Epithelial cell of esophagus (primary cell): ENCODE data around the gene DISC1.

Experiments
- DNase-seq: peaks from one replicate; pipeline ENCODE4 v3.0.0; 2010; ENCODE audit warnings: low read depth
- H3K4me3 ChIP-seq: 2 replicates; pipeline ENCODE4 v1.5.1; 2011; ENCODE audit warnings: mild to moderate bottlenecking, low read length, control low read depth
- CTCF ChIP-seq: IDR thresholded peaks from 2 replicates; pipeline ENCODE4 v1.5.1; 2011; ENCODE audit warnings: low read depth, mild to moderate bottlenecking, low read length, control low read depth, inconsistent platforms; ENCODE audit not compliant: insufficient read depth; ENCODE audit errors: missing control alignments

Gene DISC1

GRCh38 chr1:231836227-231836893 lies 209.8 kb downstream of the DISC1 start:
- no peak for TF ChIP-seq CTCF
- DNase-seq = no peak
- H3K4me3 ChIP-seq = no peak overlapping the region

- DNase-seq = no peak
- no peak for TF ChIP-seq CTCF
- no peak overlapping the region for H3K4me3 ChIP-seq
Measured at GRCh38 chr1:231838521-231838920, 211.9 kb downstream of the DISC1 start.

- no peak overlapping the region for H3K4me3 ChIP-seq
- no peak for TF ChIP-seq CTCF
- DNase-seq = no peak
Measured at GRCh38 chr1:231839999-231840398, 213.4 kb downstream of the DISC1 start.

- no peak for TF ChIP-seq CTCF
- no peak overlapping the region for H3K4me3 ChIP-seq
- peak; percentile 28 for DNase-seq
Measured at GRCh38 chr1:231841616-231842344, 215.2 kb downstream of the DISC1 start.

- no peak overlapping the region for H3K4me3 ChIP-seq
- no peak for DNase-seq
- TF ChIP-seq CTCF = no peak
Measured at GRCh38 chr1:231842441-231842840, 215.9 kb downstream of the DISC1 start.

- TF ChIP-seq CTCF = peak; percentile 14
- DNase-seq = no peak
- no peak overlapping the region for H3K4me3 ChIP-seq
Measured at GRCh38 chr1:231844986-231845502, 218.5 kb downstream of the DISC1 start.
